NCI-H526 treated with DMSO at 0.1 percent for 48 hours (cell line): Measurements from ENCODE around the gene MAPK8.

ENCODE experiments used
- DNase-seq: peaks from one replicate; lab custom pipeline; 2025; lab: John Stamatoyannopoulos, UW

Gene MAPK8

DNA sequence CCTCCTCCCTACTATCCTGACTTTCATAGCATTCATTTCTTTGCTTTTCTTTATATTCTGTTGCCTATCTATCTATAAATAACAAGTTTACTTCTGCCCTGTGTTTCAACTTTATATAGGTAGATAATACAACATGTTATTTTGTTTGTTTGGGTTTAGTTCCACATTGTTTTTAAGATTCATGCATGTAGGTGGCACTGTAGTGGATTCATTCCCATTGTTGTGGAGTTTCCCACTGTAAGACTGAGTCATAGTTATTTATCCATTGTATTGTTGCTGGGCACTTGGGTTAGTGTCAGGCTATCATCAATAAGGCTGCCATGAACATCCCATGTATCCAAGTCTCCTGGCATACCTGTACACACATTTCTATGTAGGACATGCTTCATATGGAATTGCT is 170.7 kb downstream of the MAPK8 start:
- no peak for DNase-seq

DNA sequence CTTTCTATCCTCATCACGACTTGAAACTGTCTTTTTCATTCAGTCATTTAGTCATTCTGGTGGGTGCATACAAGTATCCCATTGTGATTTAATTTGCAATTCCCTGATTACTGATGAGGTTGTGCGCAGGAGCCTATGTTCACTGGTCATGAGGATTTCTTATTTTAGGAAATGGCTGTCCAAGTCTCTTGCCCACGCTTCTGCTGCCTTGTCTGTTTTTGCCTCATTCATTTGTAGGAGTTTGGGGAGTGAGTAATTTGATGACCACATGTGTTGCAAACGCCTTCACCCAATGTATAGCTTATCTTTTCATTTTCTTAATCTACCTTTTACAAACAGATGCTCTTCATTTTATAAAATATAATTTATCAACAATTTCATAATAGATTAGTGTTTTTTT is 171.1 kb downstream of the MAPK8 start:
- no peak for DNase-seq

DNA sequence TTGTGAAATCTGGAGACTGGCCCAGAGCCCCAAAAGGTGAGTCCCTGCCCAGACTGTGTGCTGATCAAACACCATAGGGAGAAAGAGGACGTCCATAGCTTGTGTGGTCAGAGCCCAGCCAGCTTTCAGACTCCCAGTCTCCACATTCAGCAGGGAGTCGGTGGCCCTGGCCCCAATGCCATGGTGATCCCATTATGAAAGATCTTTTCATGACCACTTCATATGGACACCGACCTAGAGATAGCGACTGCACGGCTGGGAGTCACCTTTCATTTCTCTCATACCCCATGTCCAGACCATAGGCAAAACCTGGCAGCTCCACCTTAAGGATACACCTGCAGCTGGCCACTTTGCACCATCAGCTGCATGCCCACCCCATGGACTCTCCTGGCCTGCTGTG is 172.0 kb downstream of the MAPK8 start:
- no peak for DNase-seq

DNA sequence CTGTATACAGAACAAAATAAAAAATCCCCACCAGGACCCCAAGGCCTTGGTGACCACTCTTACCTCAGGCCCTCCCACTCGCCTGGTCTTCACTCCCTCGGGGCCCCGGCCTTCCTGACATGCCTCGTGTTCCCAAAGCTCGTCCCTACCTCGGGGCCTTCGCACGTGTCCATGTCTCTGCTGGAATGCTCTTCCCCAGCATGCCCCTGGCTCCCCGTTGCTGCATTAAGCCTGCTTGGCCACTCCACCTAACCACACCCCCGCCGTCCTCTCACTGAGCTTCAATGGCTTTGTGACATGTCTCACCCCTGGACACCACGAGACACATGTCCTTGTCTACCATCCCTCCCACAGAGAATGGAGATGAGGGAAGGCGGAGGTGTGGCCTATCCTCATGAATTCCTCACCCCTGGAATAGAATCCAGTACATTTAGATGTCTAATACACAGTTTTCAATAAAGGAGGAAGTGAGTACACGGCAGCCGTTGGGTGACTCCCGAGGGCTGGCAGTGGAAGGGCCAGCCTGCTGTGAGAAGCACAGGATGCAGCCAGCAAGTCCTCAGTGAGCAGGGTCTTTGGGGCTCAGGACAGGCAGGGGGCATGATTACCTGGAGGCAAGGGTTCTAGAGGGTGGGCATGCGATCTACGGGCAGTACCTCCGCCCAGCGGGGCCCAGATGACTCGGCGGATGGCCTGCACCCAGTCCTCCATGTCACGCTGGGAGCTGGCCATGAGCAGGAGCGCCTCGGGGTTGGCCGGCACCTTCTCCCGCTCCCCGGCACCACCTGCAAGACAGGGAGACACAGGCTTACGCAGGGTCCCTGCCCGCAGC is 172.7 kb downstream of the MAPK8 start:
- DNase-seq, result no peak

DNA sequence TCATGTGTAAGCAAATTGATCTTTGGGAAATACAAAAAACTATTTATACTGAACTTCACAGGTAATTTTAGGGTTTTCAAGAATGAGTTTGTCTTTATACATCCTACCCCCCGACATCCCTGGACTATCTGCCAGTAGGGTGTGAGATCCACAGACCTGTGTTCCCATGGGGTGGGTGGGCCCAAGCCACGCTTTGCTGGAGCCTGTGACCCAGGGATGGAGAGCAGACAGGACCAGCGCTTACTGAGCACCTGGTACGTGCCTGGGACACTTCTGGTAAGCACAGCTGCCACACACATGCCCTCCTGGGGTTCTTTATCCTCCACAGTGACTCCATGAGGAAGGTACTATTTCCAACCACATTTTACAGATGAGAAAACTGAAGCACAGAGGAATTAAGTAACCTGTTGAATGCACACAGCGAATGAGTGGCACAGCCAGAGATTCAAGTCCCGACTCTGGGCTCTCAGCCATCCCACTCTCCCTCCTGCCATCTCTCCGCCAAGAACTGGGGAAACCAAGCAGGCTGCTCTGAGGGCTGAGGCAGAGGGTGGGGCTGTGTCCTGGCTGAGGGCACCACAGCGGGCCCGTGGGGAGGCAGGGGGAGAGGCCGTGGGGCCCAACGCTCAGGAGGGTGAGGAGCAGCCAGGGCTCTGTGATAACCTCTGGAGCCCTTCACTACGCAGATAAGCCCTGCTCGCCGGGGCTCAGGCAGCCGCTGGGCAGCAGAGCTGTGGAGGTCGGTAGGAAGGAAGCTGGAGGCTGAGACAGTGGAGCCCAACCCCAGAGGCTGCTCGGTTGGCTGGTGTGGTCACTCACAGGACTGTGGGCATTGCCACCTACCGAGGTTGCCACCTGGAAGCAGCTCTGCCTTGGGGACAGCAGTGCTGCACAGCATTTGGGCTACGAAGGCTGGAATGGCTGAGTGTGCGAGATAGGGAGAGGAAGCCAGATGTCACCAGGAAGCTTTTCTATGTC is 174.2 kb downstream of the MAPK8 start:
- DNase-seq, result no peak

DNA sequence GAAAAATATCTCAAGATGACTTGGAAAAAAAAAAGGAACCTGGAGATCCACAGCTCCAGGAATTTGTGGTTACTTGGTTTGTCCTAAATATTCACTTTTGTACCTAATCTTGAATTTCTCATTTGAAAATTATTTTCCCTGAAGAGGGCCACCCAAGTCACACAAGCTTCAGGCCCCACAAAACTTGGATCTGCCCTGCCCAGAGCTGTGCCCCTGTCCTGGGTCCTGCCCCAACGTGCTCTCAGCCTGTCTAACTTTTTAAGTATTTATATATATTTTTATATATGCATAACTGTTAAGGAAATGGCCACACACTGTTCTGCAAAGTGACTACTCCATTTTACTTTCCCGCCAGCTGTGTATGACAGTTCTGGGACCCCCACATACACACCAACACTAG is 174.9 kb downstream of the MAPK8 start:
- DNase-seq, result no peak

DNA sequence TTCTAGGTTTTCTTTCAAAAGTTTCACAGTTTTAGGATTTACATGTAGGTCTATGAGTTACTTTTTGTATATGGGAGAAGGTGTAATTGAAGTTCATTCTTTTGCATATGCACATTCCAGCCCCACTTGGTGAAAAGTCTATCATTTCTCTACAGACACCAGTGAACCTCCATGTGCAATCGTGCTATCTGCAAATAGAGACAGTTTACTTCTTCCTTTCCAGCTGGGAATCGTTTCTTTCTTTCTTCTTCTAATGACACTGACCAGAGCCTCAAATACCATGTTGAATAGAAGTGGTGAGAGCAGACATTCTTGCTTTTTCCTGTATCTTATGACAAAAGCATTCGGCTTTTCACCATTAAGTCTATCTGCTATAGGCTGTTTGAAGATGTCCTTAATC is 175.7 kb downstream of the MAPK8 start:
- no peak for DNase-seq

DNA sequence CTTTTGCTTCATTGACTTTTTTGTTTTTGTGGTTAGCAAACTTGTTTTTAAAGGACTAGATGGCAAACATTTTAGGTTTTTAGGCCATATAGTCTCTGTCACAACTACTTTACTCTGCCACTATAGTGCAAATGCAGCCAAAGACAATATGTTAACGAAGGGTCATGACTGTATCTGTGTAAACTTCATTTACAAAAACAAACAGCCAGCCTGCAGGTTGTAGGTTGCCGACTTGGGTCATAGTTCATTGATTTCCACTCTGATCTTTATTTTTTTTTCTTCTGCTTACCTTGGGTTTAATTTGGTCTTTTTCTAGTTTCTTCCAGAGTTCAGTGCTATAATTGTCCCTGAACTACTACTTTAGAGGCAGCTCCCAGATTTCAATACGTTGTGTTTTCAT is 178.4 kb downstream of the MAPK8 start:
- DNase-seq, result no peak

DNA sequence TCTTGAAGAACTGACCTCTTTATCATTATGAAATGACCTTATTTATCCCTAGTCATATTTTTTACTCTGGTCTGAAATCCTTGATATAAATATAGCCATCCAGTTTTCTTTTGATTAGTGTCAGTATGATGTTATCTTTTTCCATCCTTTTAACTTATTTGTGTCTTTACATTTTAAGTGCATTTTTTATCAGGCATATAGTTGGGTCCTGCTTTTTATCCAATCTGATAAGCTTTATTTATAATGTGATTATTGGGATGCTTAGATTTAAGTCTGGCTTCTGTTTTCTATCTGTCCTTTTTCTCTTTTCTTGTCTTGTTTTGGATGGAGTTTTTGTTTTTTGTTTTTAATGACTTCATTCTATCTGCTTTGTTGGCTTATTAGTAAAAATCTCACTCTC is 179.2 kb downstream of the MAPK8 start:
- DNase-seq, result no peak

DNA sequence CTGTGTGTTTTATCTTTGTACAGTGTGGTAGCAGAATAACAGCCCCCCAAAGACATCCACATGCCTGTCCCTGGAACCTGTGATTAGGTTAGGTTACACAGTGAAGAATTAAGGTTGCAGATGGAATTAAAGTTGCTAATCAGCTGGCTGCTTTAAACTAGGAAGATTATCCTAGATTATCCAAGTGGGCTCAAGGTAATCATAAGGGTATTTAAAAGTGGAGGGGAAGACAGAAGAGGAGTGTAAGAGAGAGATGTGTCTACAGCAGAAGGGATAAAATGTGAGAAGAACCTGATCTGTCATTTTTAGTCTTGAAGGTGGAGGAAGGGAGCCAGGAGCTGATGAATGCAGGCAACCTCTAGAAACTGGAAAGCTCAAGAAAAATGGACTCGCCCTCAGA is 180.8 kb downstream of the MAPK8 start:
- DNase-seq, result no peak
